ENCODE data around the gene WDFY4.

The WDFY4 gene

GRCh38 chr10:48798481-48799254 is 114.0 kb downstream of the WDFY4 start:
- H3K4me3 ChIP-seq (ENCODE audit: low read depth, low read length), result no peak overlapping the region
- no peaks in the 10 kb centered on the region for H3K4me1 ChIP-seq (ENCODE audit: control insufficient read depth, insufficient read depth, low read length)
- POLR2A ChIA-PET, result no interaction called here
- CTCF ChIA-PET, result interaction anchor here (1.7 kb wide), 1 partner anchor 142 kb away, joined by 4 read pairs; no protein-coding TSS in a partner anchor
- no peak for TF ChIP-seq OVOL3 (tag by site-specific recombination; IDR thresholded peaks at IDR 0.05)
- TF ChIP-seq SALL2 (tag by site-specific recombination; IDR thresholded peaks at IDR 0.05; ENCODE audit: borderline replicate concordance), result no peak
- TF ChIP-seq SCRT2 (tag by site-specific recombination; IDR thresholded peaks at IDR 0.05), result no peak
- no peak for TF ChIP-seq ZNF26 (tag by site-specific recombination; IDR thresholded peaks at IDR 0.05)
- TF ChIP-seq, protein P1, sequence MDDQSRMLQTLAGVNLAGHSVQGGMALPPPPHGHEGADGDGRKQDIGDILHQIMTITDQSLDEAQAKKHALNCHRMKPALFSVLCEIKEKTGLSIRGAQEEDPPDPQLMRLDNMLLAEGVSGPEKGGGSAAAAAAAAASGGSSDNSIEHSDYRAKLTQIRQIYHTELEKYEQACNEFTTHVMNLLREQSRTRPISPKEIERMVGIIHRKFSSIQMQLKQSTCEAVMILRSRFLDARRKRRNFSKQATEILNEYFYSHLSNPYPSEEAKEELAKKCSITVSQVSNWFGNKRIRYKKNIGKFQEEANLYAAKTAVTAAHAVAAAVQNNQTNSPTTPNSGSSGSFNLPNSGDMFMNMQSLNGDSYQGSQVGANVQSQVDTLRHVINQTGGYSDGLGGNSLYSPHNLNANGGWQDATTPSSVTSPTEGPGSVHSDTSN (CRISPR knock-in tag; IDR thresholded peaks at IDR 0.05), result no peak
- no peak for TF ChIP-seq ZNF354C (tag by site-specific recombination; IDR thresholded peaks at IDR 0.05; ENCODE audit: borderline replicate concordance, low read depth)
- TF ChIP-seq, protein P2, sequence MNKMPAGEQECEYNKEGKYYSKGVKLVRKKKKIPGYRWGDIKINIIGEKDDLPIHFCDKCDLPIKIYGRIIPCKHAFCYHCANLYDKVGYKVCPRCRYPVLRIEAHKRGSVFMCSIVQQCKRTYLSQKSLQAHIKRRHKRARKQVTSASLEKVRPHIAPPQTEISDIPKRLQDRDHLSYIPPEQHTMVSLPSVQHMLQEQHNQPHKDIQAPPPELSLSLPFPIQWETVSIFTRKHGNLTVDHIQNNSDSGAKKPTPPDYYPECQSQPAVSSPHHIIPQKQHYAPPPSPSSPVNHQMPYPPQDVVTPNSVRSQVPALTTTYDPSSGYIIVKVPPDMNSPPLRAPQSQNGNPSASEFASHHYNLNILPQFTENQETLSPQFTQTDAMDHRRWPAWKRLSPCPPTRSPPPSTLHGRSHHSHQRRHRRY (tag by site-specific recombination; IDR thresholded peaks at IDR 0.05), result no peak
- no peak overlapping the region for H3K27ac ChIP-seq (ENCODE audit: extremely low read depth, low read depth, low read length)
- H3K9me3 ChIP-seq (ENCODE audit: control insufficient read depth, insufficient read depth, low read depth, low read length), result no peaks in the 10 kb centered on the region
- no peaks in the 10 kb centered on the region for H3K36me3 ChIP-seq (ENCODE audit: control insufficient read depth in 2 of 2, insufficient read depth in 1 of 2, low read length in 2 of 2)

DNA sequence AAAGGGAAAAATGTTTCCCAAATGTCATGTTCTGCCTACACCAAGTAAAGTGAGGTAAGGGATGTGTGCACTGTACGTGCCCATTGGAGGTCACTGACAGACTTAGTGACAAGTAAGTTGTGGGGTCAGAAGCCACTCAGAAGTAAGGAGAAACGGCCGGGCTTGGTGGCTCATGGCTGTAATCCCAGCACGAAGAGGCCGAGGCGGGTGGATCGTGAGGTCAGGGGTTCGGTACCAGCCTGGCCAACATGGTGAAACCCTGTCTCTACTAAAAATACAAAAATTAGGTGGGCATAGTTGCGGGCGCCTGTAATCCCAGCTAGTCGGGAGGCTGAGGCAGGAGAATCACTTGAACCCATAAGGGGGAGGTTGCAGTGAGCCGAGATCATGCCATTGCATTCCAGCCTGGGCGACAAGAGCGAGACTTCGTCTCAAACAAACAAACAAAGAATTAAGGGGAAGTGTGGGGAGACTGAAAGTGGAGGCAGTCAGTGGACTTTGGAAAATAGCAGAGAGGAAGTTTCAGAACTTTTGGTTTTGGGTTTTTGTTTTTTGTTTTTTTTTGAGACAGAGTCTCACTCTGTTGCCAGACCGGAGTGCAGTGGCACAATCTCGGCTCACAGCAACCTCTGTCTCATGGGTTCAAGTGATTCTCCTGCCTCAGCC is 114.8 kb downstream of the WDFY4 start:
- TF ChIP-seq ZNF623 (tag by site-specific recombination; IDR thresholded peaks at IDR 0.05) (no peak), BCL11B (tag by site-specific recombination; IDR thresholded peaks at IDR 0.05; ENCODE audit: low read depth) (no peak), ZNF776 (tag by site-specific recombination; IDR thresholded peaks at IDR 0.05; ENCODE audit: borderline replicate concordance) (no peak), ZNF792 (tag by site-specific recombination; IDR thresholded peaks at IDR 0.05) (no peak), ZNF600 (tag by site-specific recombination; IDR thresholded peaks at IDR 0.05) (no peak), ZNF133 (tag by site-specific recombination; IDR thresholded peaks at IDR 0.05) (no peak), ZNF768 (tag by site-specific recombination; IDR thresholded peaks at IDR 0.05) (no peak), MZF1 (tag by site-specific recombination; IDR thresholded peaks at IDR 0.05; ENCODE audit: borderline replicate concordance) (no peak)
- TF ChIP-seq, protein P3, sequence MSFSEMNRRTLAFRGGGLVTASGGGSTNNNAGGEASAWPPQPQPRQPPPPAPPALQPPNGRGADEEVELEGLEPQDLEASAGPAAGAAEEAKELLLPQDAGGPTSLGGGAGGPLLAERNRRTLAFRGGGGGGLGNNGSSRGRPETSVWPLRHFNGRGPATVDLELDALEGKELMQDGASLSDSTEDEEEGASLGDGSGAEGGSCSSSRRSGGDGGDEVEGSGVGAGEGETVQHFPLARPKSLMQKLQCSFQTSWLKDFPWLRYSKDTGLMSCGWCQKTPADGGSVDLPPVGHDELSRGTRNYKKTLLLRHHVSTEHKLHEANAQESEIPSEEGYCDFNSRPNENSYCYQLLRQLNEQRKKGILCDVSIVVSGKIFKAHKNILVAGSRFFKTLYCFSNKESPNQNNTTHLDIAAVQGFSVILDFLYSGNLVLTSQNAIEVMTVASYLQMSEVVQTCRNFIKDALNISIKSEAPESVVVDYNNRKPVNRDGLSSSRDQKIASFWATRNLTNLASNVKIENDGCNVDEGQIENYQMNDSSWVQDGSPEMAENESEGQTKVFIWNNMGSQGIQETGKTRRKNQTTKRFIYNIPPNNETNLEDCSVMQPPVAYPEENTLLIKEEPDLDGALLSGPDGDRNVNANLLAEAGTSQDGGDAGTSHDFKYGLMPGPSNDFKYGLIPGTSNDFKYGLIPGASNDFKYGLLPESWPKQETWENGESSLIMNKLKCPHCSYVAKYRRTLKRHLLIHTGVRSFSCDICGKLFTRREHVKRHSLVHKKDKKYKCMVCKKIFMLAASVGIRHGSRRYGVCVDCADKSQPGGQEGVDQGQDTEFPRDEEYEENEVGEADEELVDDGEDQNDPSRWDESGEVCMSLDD (tag by site-specific recombination; IDR thresholded peaks at IDR 0.05), result no peak
- no peak overlapping the region for H3K27ac ChIP-seq (ENCODE audit: extremely low read depth, low read depth, low read length)
- H3K4me1 ChIP-seq (ENCODE audit: control insufficient read depth, insufficient read depth, low read length), result no peaks in the 10 kb centered on the region
- POLR2A ChIA-PET, result no interaction called here
- no peak overlapping the region for H3K4me3 ChIP-seq (ENCODE audit: low read depth, low read length)
- CTCF ChIA-PET, result interaction anchor here (1.7 kb wide), 1 partner anchor 143 kb away, joined by 4 read pairs; no protein-coding TSS in a partner anchor
- no peaks in the 10 kb centered on the region for H3K9me3 ChIP-seq (ENCODE audit: control insufficient read depth, insufficient read depth, low read depth, low read length)
- no peaks in the 10 kb centered on the region for H3K36me3 ChIP-seq (ENCODE audit: control insufficient read depth in 2 of 2, insufficient read depth in 1 of 2, low read length in 2 of 2)

Measured in HEK293 (cell line).